GM12878 (cell line): Measurements from ENCODE around the gene PORCN. TPM values are rescaled to one million over a fixed set of nuclear protein-coding genes. Genes with fewer than 3 reads are reported as not detected.

Experiments
- ATAC-seq: fragments of 200-7000 bp; cut with Tn5 transposase; 3 replicates; pipeline ENCODE4 v1.9.1; 2020; ENCODE audit warnings: mild to moderate bottlenecking, moderate library complexity
- BruUV-seq: library from RNA; stranded (reverse); fragments of 400-500 nt; replicated peaks from 2 replicates; lab custom pipeline; 2021; lab: Mats Ljungman, UMichigan
- CTCF ChIA-PET: fragments of 300-600 bp; sonication (Branson Sonifier 250); formaldehyde crosslinking; extraction: SDS; loops from one replicate; lab custom pipeline; 2021; ENCODE audit warnings: inconsistent platforms; lab: Yijun Ruan, JAX
- POLR2A ChIA-PET: fragments of 350-600 bp; formaldehyde crosslinking; extraction: SDS; loops from one replicate; lab custom pipeline; 2021; ENCODE audit warnings: inconsistent platforms; lab: Charles Lee
- RAD21 ChIA-PET: fragments of 300-600 bp; sonication (Branson Sonifier 250); formaldehyde crosslinking; loops from one replicate; lab custom pipeline; 2023; ENCODE audit warnings: antibody characterized with exemption; ENCODE audit not compliant: unreplicated experiment; lab: Charles Lee
- SMC1A ChIA-PET: fragments of 300-600 bp; sonication (Branson Sonifier 250); formaldehyde crosslinking; loops from one replicate; lab custom pipeline; 2023; ENCODE audit not compliant: unreplicated experiment, uncharacterized antibody; lab: Charles Lee
- DNase-seq: peaks from one replicate; pipeline ENCODE4 v3.0.0-alpha.2; 2011; ENCODE audit warnings: low read depth, low spot score
- FAIRE-seq: peaks from 3 replicates; lab custom pipeline; 2011; peaks lifted over from hg19 to GRCh38; lab: Jason Lieb, UNC
- H2AFZ ChIP-seq: 2 replicates; pipeline ENCODE4 v1.6.0; 2011; ENCODE audit warnings: low read depth, low read length, control low read depth; ENCODE audit not compliant: control insufficient read depth
- H3K27ac ChIP-seq: 2 replicates; pipeline ENCODE4 v1.5.1; 2011; ENCODE audit warnings: control low read depth; ENCODE audit not compliant: control insufficient read depth, insufficient read depth
- H3K27me3 ChIP-seq, 2 experiments: replicated peaks in 1 of 2; 2 replicates each; pipeline versions ENCODE4 v1.6.0 to v1.6.1; 2011; ENCODE audit warnings: low read length in 1 of 2; ENCODE audit not compliant: control insufficient read depth in 2 of 2, insufficient read depth in 2 of 2
- H3K36me3 ChIP-seq, 2 experiments: 2 replicates each; pipeline ENCODE4 v1.5.1; 2011; ENCODE audit warnings: low read length in 1 of 2; ENCODE audit not compliant: control insufficient read depth in 2 of 2, insufficient read depth in 2 of 2
- H3K4me1 ChIP-seq: 2 replicates; pipeline ENCODE4 v1.6.1; 2011; ENCODE audit warnings: mild to moderate bottlenecking, low read length, moderate library complexity, mixed read lengths; ENCODE audit not compliant: control insufficient read depth, insufficient read depth
- H3K4me2 ChIP-seq: 2 replicates; pipeline ENCODE4 v1.6.0; 2011; ENCODE audit warnings: control low read depth; ENCODE audit not compliant: control insufficient read depth, insufficient read depth
- H3K4me3 ChIP-seq: fragments of 200-600 bp; sonication (generic); 2 replicates; pipeline ENCODE4 v1.5.1; 2016
- H3K79me2 ChIP-seq: 2 replicates; pipeline ENCODE4 v1.6.0; 2011; ENCODE audit warnings: low read length; ENCODE audit not compliant: control insufficient read depth, insufficient read depth
- H3K9ac ChIP-seq: 2 replicates; pipeline ENCODE4 v1.8.0; 2011; ENCODE audit warnings: low read length, control low read depth, mixed read lengths; ENCODE audit not compliant: control insufficient read depth, insufficient read depth
- H3K9me3 ChIP-seq: replicated peaks from 3 replicates; pipeline ENCODE4 v1.5.1; 2011; ENCODE audit warnings: mild to moderate bottlenecking, low read length; ENCODE audit not compliant: control insufficient read depth, insufficient read depth
- H4K20me1 ChIP-seq: 2 replicates; pipeline ENCODE4 v1.6.0; 2011; ENCODE audit not compliant: control insufficient read depth, insufficient read depth
- BHLHE40 ChIP-seq, 2 experiments: fragments of 450-650 bp in 1 of 2; IDR thresholded peaks; 2 replicates each; pipeline ENCODE4 v1.6.1; 2011 to 2017; ENCODE audit warnings: low read depth in 2 of 2, borderline replicate concordance in 1 of 2, improper control_type of control experiment in 1 of 2, low read length in 1 of 2, mild to moderate bottlenecking in 1 of 2
- CBX5 ChIP-seq: sonication (generic); IDR thresholded peaks from 2 replicates; pipeline ENCODE4 v1.6.1; 2016; ENCODE audit warnings: low read depth, moderate library complexity, mild to moderate bottlenecking, inconsistent platforms
- E2F4 ChIP-seq: IDR thresholded peaks from 2 replicates; pipeline ENCODE4 v1.6.1; 2012; ENCODE audit warnings: low read depth, low read length, improper control_type of control experiment
- GABPA ChIP-seq: IDR thresholded peaks from 2 replicates; pipeline ENCODE4 v1.6.1; 2014; ENCODE audit warnings: antibody characterized with exemption, low read depth, mild to moderate bottlenecking, inconsistent platforms
- PKNOX1 ChIP-seq: fragments of 450-650 bp; IDR thresholded peaks from 2 replicates; pipeline ENCODE4 v1.6.1; 2016; ENCODE audit warnings: mild to moderate bottlenecking
- SREBF1 ChIP-seq: IDR thresholded peaks from 2 replicates; pipeline ENCODE4 v1.6.1; 2012; ENCODE audit warnings: mild to moderate bottlenecking, low read length
- TARDBP ChIP-seq: IDR thresholded peaks from 2 replicates; pipeline ENCODE4 v1.6.1; 2016; ENCODE audit warnings: borderline replicate concordance
- TCF3 ChIP-seq: IDR thresholded peaks from 2 replicates; pipeline ENCODE4 v1.6.1; 2012; ENCODE audit warnings: low read depth, mild to moderate bottlenecking, low read length, borderline replicate concordance; ENCODE audit not compliant: insufficient read depth
- TCF7 ChIP-seq: IDR thresholded peaks from 2 replicates; pipeline ENCODE4 v1.6.1; 2014; ENCODE audit warnings: antibody characterized with exemption, borderline replicate concordance
- ZBTB33 ChIP-seq: fragments of 450-650 bp; IDR thresholded peaks from 2 replicates; pipeline ENCODE4 v1.6.1; 2017; ENCODE audit warnings: mild to moderate bottlenecking
- ZNF384 ChIP-seq: IDR thresholded peaks from 2 replicates; pipeline ENCODE4 v1.6.1; 2012; ENCODE audit warnings: low read depth, mild to moderate bottlenecking, low read length, improper control_type of control experiment, borderline replicate concordance
- WGBS: methylation state at CpG from one replicate; pipeline ENCODE4 v1.1.6; 2016; ENCODE audit warnings: low lambda C conversion rate; ENCODE audit not compliant: insufficient replicate concordance, insufficient coverage; ENCODE audit errors: missing lambda C conversion rate; 5-methylcytosine and 5-hydroxymethylcytosine counted together
- in situ Hi-C: fragments of 300-500 bp; cut with MboI; formaldehyde crosslinking; loops from 9 replicates; pipeline ENCODE4 v1.14.3; 2018; ENCODE audit warnings: mixed read lengths
- intact Hi-C: fragments of 100-400 bp; cut with micrococcal nuclease; formaldehyde crosslinking; loops from one replicate; pipeline ENCODE4 v1.14.2; 2022; ENCODE audit not compliant: unreplicated experiment
- polyA plus RNA-seq, 11 experiments: library from polyadenylated mRNA; depleted of rRNA in 4 of 11; unstranded in 6 of 11; stranded (reverse) in 5 of 11; fragments of >200 nt; fragmentation: Nextera tagmentation in 4 of 11; fragmentation: Illumina TruSeq in 1 of 11; extraction: Ambion mirVana in 4 of 11; extraction: Trizol in 1 of 11; gene quantifications; 1 replicate in 1 of 11; 2 replicates in 10 of 11; pipeline versions ENCODE4 v1.2.1 to v1.2.3, GENCODE V29; 2011 to 2016; ENCODE audit warnings: inconsistent platforms in 2 of 11, missing spikeins in 2 of 11, low read depth in 1 of 11
- total RNA-seq, 4 experiments: library from RNA; depleted of rRNA in 3 of 4; stranded (reverse); fragments of >200 nt in 3 of 4; fragmentation: Illumina TruSeq in 1 of 4; extraction: Trizol in 1 of 4; gene quantifications; 2 replicates each; pipeline versions ENCODE4 v1.2.1 to v1.2.3, GENCODE V29; 2013 to 2021

The PORCN gene
- total and polyA plus RNA-seq, 10 of the 15 experiments (the other 5 are each of a cell fraction or from before 2014, with no cell fraction given) = 0.27 to 21.0 (median 14.1) TPM

- H3K9me3 ChIP-seq = no peaks in the 10 kb centered on the region
- FAIRE-seq = no peak
- H3K9ac ChIP-seq = no peak overlapping the region
- POLR2A ChIA-PET = interaction anchor here (0.6 kb wide), 1 partner anchor 160 kb away, joined by 4 read pairs; no protein-coding TSS in a partner anchor
- no peak overlapping the region for H3K4me2 ChIP-seq
- SMC1A ChIA-PET = no interaction called here
- no peak for DNase-seq
- CTCF ChIA-PET = interaction anchor here (0.7 kb wide), 1 partner anchor 778 kb away, joined by 3 read pairs; no protein-coding TSS in a partner anchor
- no peaks in the 10 kb centered on the region for H3K79me2 ChIP-seq
- intact Hi-C loops = no loop called here
- 63% methylated on average over 16 of the region's 16 CpGs for WGBS
- no peaks in the 10 kb centered on the region for H4K20me1 ChIP-seq
- in situ Hi-C loops = no loop called here
- ATAC-seq = no peak
- H3K4me1 ChIP-seq = no peaks in the 10 kb centered on the region
- no peak overlapping the region for H3K27ac ChIP-seq
- no peaks in the 10 kb centered on the region for H3K36me3 ChIP-seq
- RAD21 ChIA-PET = no interaction called here
- BruUV-seq = no TSS peak
- H3K27me3 ChIP-seq = no peaks in the 10 kb centered on the region
- no peak overlapping the region for H3K4me3 ChIP-seq
- no peak overlapping the region for H2AFZ ChIP-seq
- TF ChIP-seq E2F4 (no peak), BHLHE40 (IDR thresholded peaks at IDR 0.05; ENCODE audit: borderline replicate concordance in 1 of 2, low read depth in 2 of 2, low read length in 1 of 2) (no peak), ZBTB33 (no peak), SREBF1 (no peak), TCF3 (no peak), CBX5 (no peak), PKNOX1 (no peak), TARDBP (no peak), ZNF384 (no peak), TCF7 (no peak), GABPA (no peak)
These were observed 5.5 kb downstream of the PORCN start for GRCh38 chrX:48514126-48514806.
